Inflammatory macrophage treated with lipopolysaccharide for 4 hours (primary cell): ENCODE results near the gene ATP8B1.
"Not testable (repeated sequence)": the region's sequence is repeated elsewhere in the genome, so short reads cannot be mapped to it uniquely, and the experiment has no call there.

ENCODE experiments used
- DNase-seq: peaks from one replicate; pipeline ENCODE4 v3.0.0-alpha.2; 2020

The ATP8B1 gene

GRCh38 chr18:57651914-57652313, 151.2 kb downstream of the ATP8B1 start:
- no peak for DNase-seq

GRCh38 chr18:57649556-57650500, 153.3 kb downstream of the ATP8B1 start:
- peak; percentile 95 for DNase-seq

GRCh38 chr18:57648414-57648813, 154.7 kb downstream of the ATP8B1 start:
- DNase-seq, result no peak

GRCh38 chr18:57644540-57644939, 158.6 kb downstream of the ATP8B1 start:
- no peak for DNase-seq

- not testable (repeated sequence) for DNase-seq
These were observed 159.4 kb downstream of the ATP8B1 start for GRCh38 chr18:57643726-57644125.

- DNase-seq, result not testable (repeated sequence)
These were observed 160.7 kb downstream of the ATP8B1 start for GRCh38 chr18:57642462-57642861.

- no peak for DNase-seq
These were observed 162.4 kb downstream of the ATP8B1 start for GRCh38 chr18:57640749-57641148.

- no peak for DNase-seq
These were observed 162.9 kb downstream of the ATP8B1 start for GRCh38 chr18:57640236-57640635.

- no peak for DNase-seq
These were observed 167.9 kb downstream of the ATP8B1 start for GRCh38 chr18:57635003-57635822.

- DNase-seq, result no peak
These were observed 171.4 kb downstream of the ATP8B1 start for GRCh38 chr18:57631697-57632096.

- DNase-seq, result peak; percentile 21
These were observed 172.1 kb downstream of the ATP8B1 start for GRCh38 chr18:57630754-57631595.

- DNase-seq, result peak; percentile 95
These were observed 172.9 kb downstream of the ATP8B1 start for GRCh38 chr18:57630002-57630753.

- DNase-seq, result no peak
These were observed 173.7 kb downstream of the ATP8B1 start for GRCh38 chr18:57629422-57629821.

GRCh38 chr18:57627488-57627887, 175.6 kb downstream of the ATP8B1 start:
- no peak for DNase-seq

GRCh38 chr18:57624988-57625387, 178.1 kb downstream of the ATP8B1 start:
- DNase-seq, result no peak

GRCh38 chr18:57621246-57621604, 181.9 kb downstream of the ATP8B1 start:
- peak; percentile 21 for DNase-seq

- DNase-seq, result no peak
These were observed 183.2 kb downstream of the ATP8B1 start for GRCh38 chr18:57619876-57620275.

- peak; percentile 47 for DNase-seq
These were observed 184.2 kb downstream of the ATP8B1 start for GRCh38 chr18:57618910-57619309.

GRCh38 chr18:57603871-57604270, 199.2 kb downstream of the ATP8B1 start:
- no peak for DNase-seq
